Endothelial cell of umbilical vein (primary cell): Measurements from ENCODE around the gene JCAD. TPM values are rescaled to one million over a fixed set of nuclear protein-coding genes. Genes with fewer than 3 reads are reported as not detected.

Experiments
- BruUV-seq: library from RNA; stranded (reverse); fragments of 400-500 nt; replicated peaks from 2 replicates; lab custom pipeline; 2021; lab: Mats Ljungman, UMichigan
- CTCF ChIA-PET: fragments of 300-600, 350-600 bp; sonication (Branson Sonifier 250); formaldehyde crosslinking; loops from one replicate; lab custom pipeline; 2021; ENCODE audit warnings: antibody characterized with exemption, inconsistent platforms; lab: Charles Lee
- POLR2A ChIA-PET: fragments of 300-600, 350-600 bp; sonication (Branson Sonifier 250); formaldehyde crosslinking; loops from one replicate; lab custom pipeline; 2021; ENCODE audit warnings: antibody characterized with exemption, inconsistent platforms; lab: Charles Lee
- DNase-seq: peaks from one replicate; pipeline ENCODE4 v3.0.0-alpha.2; 2011; ENCODE audit warnings: low read depth, low spot score
- FAIRE-seq: peaks from 2 replicates; lab custom pipeline; 2011; peaks lifted over from hg19 to GRCh38; lab: Jason Lieb, UNC
- H2AFZ ChIP-seq: 2 replicates; pipeline ENCODE4 v1.6.0; 2012; ENCODE audit warnings: low read depth, low read length, control low read depth, inconsistent platforms
- H3K27ac ChIP-seq: 2 replicates; pipeline ENCODE4 v1.5.1; 2011; ENCODE audit warnings: low read depth, mild to moderate bottlenecking, control low read depth, low read length, moderate library complexity; ENCODE audit not compliant: insufficient read depth
- H3K27me3 ChIP-seq, 2 experiments: 2 replicates each; pipeline versions ENCODE4 v1.6.0 to v1.6.1; 2011; ENCODE audit warnings: low read length in 2 of 2, mixed read lengths in 1 of 2; ENCODE audit not compliant: control insufficient read depth in 2 of 2, insufficient read depth in 2 of 2
- H3K36me3 ChIP-seq, 2 experiments: 2 replicates in 1 of 2; 3 replicates in 1 of 2; pipeline ENCODE4 v1.5.1; 2011; ENCODE audit warnings: low read length in 2 of 2, mild to moderate bottlenecking in 1 of 2, moderate library complexity in 1 of 2; ENCODE audit not compliant: control insufficient read depth in 2 of 2, insufficient read depth in 2 of 2; ENCODE audit errors: extremely low read depth in 1 of 2
- H3K4me1 ChIP-seq: 3 replicates; pipeline ENCODE4 v1.5.1; 2011; ENCODE audit warnings: mild to moderate bottlenecking, low read length; ENCODE audit not compliant: control insufficient read depth, insufficient read depth; ENCODE audit errors: extremely low read depth
- H3K4me2 ChIP-seq: 2 replicates; pipeline ENCODE4 v1.6.1; 2011; ENCODE audit warnings: low read length, control low read depth, mixed read lengths; ENCODE audit not compliant: insufficient read depth
- H3K4me3 ChIP-seq, 3 experiments: fragments of 200-600 bp in 1 of 3; sonication (generic), shearing (Covaris generic) in 1 of 3; replicated peaks in 1 of 3; 2 replicates each; pipeline ENCODE4 v1.5.1; 2011 to 2016; ENCODE audit warnings: control low read depth in 3 of 3, low read length in 3 of 3, mild to moderate bottlenecking in 2 of 3, inconsistent platforms in 1 of 3, low read depth in 1 of 3, moderate library complexity in 1 of 3; ENCODE audit not compliant: insufficient read depth in 1 of 3
- H3K79me2 ChIP-seq: 2 replicates; pipeline ENCODE4 v1.6.0; 2012; ENCODE audit warnings: low read length, inconsistent platforms; ENCODE audit not compliant: control insufficient read depth, insufficient read depth
- H3K9ac ChIP-seq: replicated peaks from 2 replicates; pipeline ENCODE3; 2011; ENCODE audit warnings: low read length, control low read depth; ENCODE audit not compliant: insufficient read depth; ENCODE audit errors: extremely low read depth
- H3K9me1 ChIP-seq: replicated peaks from 3 replicates; pipeline ENCODE4 v1.6.0; 2011; ENCODE audit warnings: mild to moderate bottlenecking, low read length; ENCODE audit not compliant: control insufficient read depth, insufficient read depth; ENCODE audit errors: extremely low read depth
- H3K9me3 ChIP-seq: replicated peaks from 2 replicates; pipeline ENCODE4 v1.5.1; 2012; ENCODE audit warnings: low read length, inconsistent platforms; ENCODE audit not compliant: control insufficient read depth, insufficient read depth
- H4K20me1 ChIP-seq: replicated peaks from 2 replicates; pipeline ENCODE3; 2011; ENCODE audit warnings: mild to moderate bottlenecking, low read length; ENCODE audit not compliant: control insufficient read depth, insufficient read depth; ENCODE audit errors: extremely low read depth
- CTCF ChIP-seq, 2 donors: IDR thresholded peaks; 1 replicate in 1 of 2; 2 replicates in 1 of 2; pipeline ENCODE4 v1.5.1; 2011; ENCODE audit warnings: low read length in 2 of 2, mild to moderate bottlenecking in 2 of 2, moderate library complexity in 2 of 2, control low read depth in 1 of 2, inconsistent platforms in 1 of 2, low read depth in 1 of 2; ENCODE audit not compliant: insufficient read depth in 1 of 2; ENCODE audit errors: extremely low read depth in 1 of 2
- FOS ChIP-seq: IDR thresholded peaks from 2 replicates; pipeline ENCODE4 v1.6.1; 2011; ENCODE audit warnings: mild to moderate bottlenecking, low read length, moderate library complexity, borderline replicate concordance; ENCODE audit not compliant: insufficient read depth
- MAX ChIP-seq: IDR thresholded peaks from 2 replicates; pipeline ENCODE4 v1.6.1; 2011; ENCODE audit not compliant: insufficient read depth, insufficient read length
- POLR2A ChIP-seq: IDR thresholded peaks from 2 replicates; pipeline ENCODE4 v1.6.1; 2012; ENCODE audit warnings: low read depth, mild to moderate bottlenecking, control low read depth, low read length
- dilution Hi-C: fragments of 300-500 bp; cut with MboI; formaldehyde crosslinking; loops from one replicate; pipeline ENCODE4 v1.15.0; 2019; ENCODE audit warnings: low sequenced_read_pairs; ENCODE audit not compliant: extremely low pct_ligation_motif_present
- intact Hi-C: fragments of 100-400 bp; cut with micrococcal nuclease; formaldehyde crosslinking; loops from one replicate; pipeline ENCODE4 v1.10.0; 2022
- polyA plus RNA-seq, 4 experiments: library from polyadenylated mRNA; depleted of rRNA in 3 of 4; stranded (reverse) in 3 of 4; unstranded in 1 of 4; fragments of >200 nt; gene quantifications; 2 replicates each; pipeline versions ENCODE4 v1.2.1 to v1.2.3, GENCODE V29; 2011 to 2012; ENCODE audit warnings: missing spikeins in 1 of 4
- total RNA-seq: library from RNA; stranded (reverse); gene quantifications from 2 replicates; pipeline ENCODE4 v1.2.3, GENCODE V29; 2021

JCAD gene
- total and polyA plus RNA-seq, 2 donors (not counting 3 experiments of a cell fraction or from before 2014, with no cell fraction given): 17.5 to 76.3 TPM

- Histone ChIP-seq H3K27me3 (no peaks in the 10 kb centered on the region), H3K4me3 (no peak overlapping the region), H3K79me2 (no peaks in the 10 kb centered on the region), H3K27ac (no peak overlapping the region), H3K9me1 (no peaks in the 10 kb centered on the region), H3K4me1 (peaks cover 3% of the 10 kb centered on the region), H4K20me1 (no peaks in the 10 kb centered on the region), H3K36me3 (no peaks in the 10 kb centered on the region), H2AFZ (no peak overlapping the region), H3K9me3 (no peaks in the 10 kb centered on the region), H3K4me2 (no peak overlapping the region), H3K9ac (no peak overlapping the region)
- POLR2A ChIA-PET: no interaction called here
- DNase-seq: no peak
- intact Hi-C loops: no loop called here
- dilution Hi-C loops: no loop called here
- BruUV-seq: no TSS peak
- no peak for TF ChIP-seq MAX
- no peak for TF ChIP-seq FOS
- no peak for TF ChIP-seq POLR2A
- no peak for TF ChIP-seq CTCF (IDR thresholded peaks at IDR 0.05; ENCODE audit: extremely low read depth in 1 of 2, insufficient read depth in 1 of 2, low read depth in 1 of 2, low read length in 2 of 2)
- FAIRE-seq: no peak
- CTCF ChIA-PET: no interaction called here
Observed at GRCh38 chr10:29974773-29975172, 84.6 kb downstream of the JCAD start.

- no peaks in the 10 kb centered on the region for H3K27me3 ChIP-seq
- DNase-seq: no peak
- FAIRE-seq: no peak
- H2AFZ ChIP-seq: no peak overlapping the region
- BruUV-seq: no TSS peak
- no peaks in the 10 kb centered on the region for H3K9me3 ChIP-seq
- no peak overlapping the region for H3K27ac ChIP-seq
- no peak overlapping the region for H3K4me3 ChIP-seq
- no peaks in the 10 kb centered on the region for H4K20me1 ChIP-seq
- no peak overlapping the region for H3K9ac ChIP-seq
- intact Hi-C loops (no loop called here), dilution Hi-C loops (no loop called here)
- H3K4me2 ChIP-seq: no peak overlapping the region
- ChIA-PET CTCF (interaction anchor here (0.7 to 0.8 kb wide), 2 partner anchors 23 to 339 kb away, joined by 3 to 5 read pairs; no protein-coding TSS in a partner anchor), POLR2A (no interaction called here)
- H3K36me3 ChIP-seq: no peaks in the 10 kb centered on the region
- no peaks in the 10 kb centered on the region for H3K79me2 ChIP-seq
- no peaks in the 10 kb centered on the region for H3K9me1 ChIP-seq
- H3K4me1 ChIP-seq: peaks cover 4% of the 10 kb centered on the region
- TF ChIP-seq MAX: no peak
Observed at GRCh38 chr10:29973921-29974320, 85.5 kb downstream of the JCAD start.
